ENCODE data around the gene REEP6. TPM values are rescaled to one million over a fixed set of nuclear protein-coding genes. Genes with fewer than 3 reads are reported as not detected.
A peak's percentile ranks its signal among the peaks of the same experiment; 100 is the strongest.

The REEP6 gene
- total and polyA plus RNA-seq, 2 donors (not counting 3 experiments of a cell fraction or from before 2014, with no cell fraction given), result 1.3 to 1.5 TPM

GRCh38 chr19:1450735-1451731 lies 39.9 kb upstream of the REEP6 start:
- no TSS peak for BruUV-seq (replicated peaks)
- dilution Hi-C loops (cut with MboI; ENCODE audit: extremely low pct_ligation_motif_present, low sequenced_read_pairs), result no loop called here
- no peak overlapping the region for H3K4me3 ChIP-seq (replicated peaks in 1 of 3; ENCODE audit: insufficient read depth in 1 of 3, low read depth in 1 of 3, low read length in 3 of 3)
- intact Hi-C loops (cut with micrococcal nuclease), result no loop called here
- H3K4me1 ChIP-seq (ENCODE audit: control insufficient read depth, extremely low read depth, insufficient read depth, low read length), result no peaks in the 10 kb centered on the region
- TF ChIP-seq JUN (IDR thresholded peaks at IDR 0.05; ENCODE audit: borderline replicate concordance, insufficient read depth, insufficient read length, low read depth), result no peak
- peak; percentile 13 for TF ChIP-seq EZH2 (IDR thresholded peaks at IDR 0.05; ENCODE audit: borderline replicate concordance, low read depth, low read length, severe bottlenecking)
- TF ChIP-seq FOS (IDR thresholded peaks at IDR 0.05; ENCODE audit: borderline replicate concordance, insufficient read depth, low read length), result no peak
- H3K79me2 ChIP-seq (ENCODE audit: control insufficient read depth, insufficient read depth, low read length), result no peaks in the 10 kb centered on the region
- no peaks in the 10 kb centered on the region for H4K20me1 ChIP-seq (replicated peaks; ENCODE audit: control insufficient read depth, extremely low read depth, insufficient read depth, low read length)
- POLR2A ChIA-PET, result no interaction called here
- no peaks in the 10 kb centered on the region for H3K36me3 ChIP-seq (ENCODE audit: control insufficient read depth in 2 of 2, extremely low read depth in 1 of 2, insufficient read depth in 2 of 2, low read length in 2 of 2)
- H3K9ac ChIP-seq (replicated peaks; ENCODE audit: extremely low read depth, insufficient read depth, low read length), result no peak overlapping the region
- FAIRE-seq (no peak), DNase-seq (ENCODE audit: low read depth, low spot score) (no peak)
- no peak overlapping the region for H3K27ac ChIP-seq (ENCODE audit: insufficient read depth, low read depth, low read length)
- H3K9me3 ChIP-seq (replicated peaks; ENCODE audit: control insufficient read depth, insufficient read depth, low read length), result no peaks in the 10 kb centered on the region
- peaks cover 30 to 44% of the 10 kb centered on the region in 2 experiments for H3K27me3 ChIP-seq (ENCODE audit: control insufficient read depth in 2 of 2, insufficient read depth in 2 of 2, low read length in 2 of 2)
- no peaks in the 10 kb centered on the region for H3K9me1 ChIP-seq (replicated peaks; ENCODE audit: control insufficient read depth, extremely low read depth, insufficient read depth, low read length)
- H3K4me2 ChIP-seq (ENCODE audit: insufficient read depth, low read length), result no peak overlapping the region
- H2AFZ ChIP-seq (ENCODE audit: low read depth, low read length), result no peak overlapping the region
- CTCF ChIA-PET, result no interaction called here

- no peaks in the 10 kb centered on the region for H3K79me2 ChIP-seq (ENCODE audit: control insufficient read depth, insufficient read depth, low read length)
- no peak overlapping the region for H3K9ac ChIP-seq (replicated peaks; ENCODE audit: extremely low read depth, insufficient read depth, low read length)
- no peak overlapping the region for H3K4me3 ChIP-seq (replicated peaks in 1 of 3; ENCODE audit: insufficient read depth in 1 of 3, low read depth in 1 of 3, low read length in 3 of 3)
- no peaks in the 10 kb centered on the region for H3K9me1 ChIP-seq (replicated peaks; ENCODE audit: control insufficient read depth, extremely low read depth, insufficient read depth, low read length)
- no peaks in the 10 kb centered on the region for H3K9me3 ChIP-seq (replicated peaks; ENCODE audit: control insufficient read depth, insufficient read depth, low read length)
- BruUV-seq (replicated peaks), result no TSS peak
- no peak overlapping the region for H2AFZ ChIP-seq (ENCODE audit: low read depth, low read length)
- H3K4me2 ChIP-seq (ENCODE audit: insufficient read depth, low read length), result no peak overlapping the region
- intact Hi-C loops (cut with micrococcal nuclease) (no loop called here), dilution Hi-C loops (cut with MboI; ENCODE audit: extremely low pct_ligation_motif_present, low sequenced_read_pairs) (no loop called here)
- no peaks in the 10 kb centered on the region for H3K4me1 ChIP-seq (ENCODE audit: control insufficient read depth, extremely low read depth, insufficient read depth, low read length)
- TF ChIP-seq GATA2 (IDR thresholded peaks at IDR 0.05; ENCODE audit: insufficient read depth, insufficient read length, low read depth, low read length) (no peak), MYC (IDR thresholded peaks at IDR 0.05; ENCODE audit: low read depth, low read length) (no peak), MAX (IDR thresholded peaks at IDR 0.05; ENCODE audit: insufficient read depth, insufficient read length) (no peak), FOS (IDR thresholded peaks at IDR 0.05; ENCODE audit: borderline replicate concordance, insufficient read depth, low read length) (no peak), POLR2A (IDR thresholded peaks at IDR 0.05; ENCODE audit: low read depth, low read length) (no peak), CTCF (IDR thresholded peaks at IDR 0.05; ENCODE audit: extremely low read depth in 1 of 2, insufficient read depth in 1 of 2, low read depth in 1 of 2, low read length in 2 of 2) (no peak), EZH2 (IDR thresholded peaks at IDR 0.05; ENCODE audit: borderline replicate concordance, low read depth, low read length, severe bottlenecking) (no peak), POLR2AphosphoS5 (IDR thresholded peaks at IDR 0.05; ENCODE audit: insufficient read depth, low read depth, low read length) (no peak)
- H3K27me3 ChIP-seq (ENCODE audit: control insufficient read depth in 2 of 2, insufficient read depth in 2 of 2, low read length in 2 of 2), result peaks cover 28 to 43% of the 10 kb centered on the region in 2 experiments
- no peak overlapping the region for H3K27ac ChIP-seq (ENCODE audit: insufficient read depth, low read depth, low read length)
- ChIA-PET POLR2A (no interaction called here), CTCF (interaction anchor here (0.6 to 2.4 kb wide), 2 partner anchors 14 to 65 kb away, joined by 3 to 14 read pairs; no protein-coding TSS in a partner anchor)
- FAIRE-seq (no peak), DNase-seq (ENCODE audit: low read depth, low spot score) (no peak)
- no peaks in the 10 kb centered on the region for H3K36me3 ChIP-seq (ENCODE audit: control insufficient read depth in 2 of 2, extremely low read depth in 1 of 2, insufficient read depth in 2 of 2, low read length in 2 of 2)
- H4K20me1 ChIP-seq (replicated peaks; ENCODE audit: control insufficient read depth, extremely low read depth, insufficient read depth, low read length), result no peaks in the 10 kb centered on the region
Observed at GRCh38 chr19:1451916-1452801, 38.8 kb upstream of the REEP6 start.
